HepG2 (cell line): Measurements from ENCODE around the gene RELB. TPM values are rescaled to one million over a fixed set of nuclear protein-coding genes. Genes with fewer than 3 reads are reported as not detected.
A peak's percentile ranks its signal among the peaks of the same experiment; 100 is the strongest.

Source experiments
- DMAP1 ChIP-seq: IDR thresholded peaks from 2 replicates; pipeline ENCODE4 v1.6.1; 2016
- FOXO4 ChIP-seq: sonication (generic); formaldehyde crosslinking; conservative IDR thresholded peaks from 2 replicates; pipeline ENCODE4 v1.8.1; 2023; ENCODE audit warnings: missing genetic modification reagents
- SIX4 ChIP-seq: sonication (generic); formaldehyde crosslinking; IDR thresholded peaks from 2 replicates; pipeline ENCODE4 v1.4.0; 2020; ENCODE audit warnings: missing genetic modification reagents
- TFE3 ChIP-seq: IDR thresholded peaks from 2 replicates; pipeline ENCODE4 v1.6.1; 2016
- U2AF2 ChIP-seq: fragments of 200-400 bp; formaldehyde crosslinking; IDR thresholded peaks from 2 replicates; pipeline ENCODE4 v1.6.1; 2017; ENCODE audit warnings: low read depth, mild to moderate bottlenecking, low read length
- ZNF124 ChIP-seq: sonication (generic); formaldehyde crosslinking; IDR thresholded peaks from 2 replicates; pipeline ENCODE4 v1.4.0; 2020; ENCODE audit warnings: missing genetic modification reagents
- ZNF326 ChIP-seq: sonication (generic); formaldehyde crosslinking; IDR thresholded peaks from 2 replicates; pipeline ENCODE4 v1.4.0; 2020; ENCODE audit warnings: missing genetic modification reagents, borderline replicate concordance
- ZNF414 ChIP-seq: sonication (generic); formaldehyde crosslinking; IDR thresholded peaks from 2 replicates; pipeline ENCODE4 v1.5.0; 2020; ENCODE audit warnings: missing genetic modification reagents
- ZNF460 ChIP-seq: sonication (generic); formaldehyde crosslinking; IDR thresholded peaks from 2 replicates; pipeline ENCODE4 v1.5.1; 2020; ENCODE audit warnings: missing genetic modification reagents, mild to moderate bottlenecking, borderline replicate concordance
- ZNF513 ChIP-seq: sonication (generic); formaldehyde crosslinking; conservative IDR thresholded peaks from 2 replicates; pipeline ENCODE4 v1.5.0; 2020; ENCODE audit warnings: missing genetic modification reagents
- ZNF556 ChIP-seq: sonication (generic); formaldehyde crosslinking; IDR thresholded peaks from 2 replicates; pipeline ENCODE4 v1.4.0; 2020; ENCODE audit warnings: mild to moderate bottlenecking, missing genetic modification reagents, borderline replicate concordance
- ZNF691 ChIP-seq: sonication (generic); formaldehyde crosslinking; IDR thresholded peaks from 2 replicates; pipeline ENCODE4 v1.4.0; 2020; ENCODE audit warnings: missing genetic modification reagents, low read depth, mild to moderate bottlenecking, borderline replicate concordance
- ZNF746 ChIP-seq: sonication (generic); formaldehyde crosslinking; IDR thresholded peaks from 2 replicates; pipeline ENCODE4 v1.8.0; 2022; ENCODE audit warnings: mild to moderate bottlenecking, missing genetic modification reagents
- ZNF75D ChIP-seq: sonication (generic); formaldehyde crosslinking; IDR thresholded peaks from 2 replicates; pipeline ENCODE4 v1.8.1; 2023; ENCODE audit warnings: missing genetic modification reagents, mild to moderate bottlenecking, borderline replicate concordance
- ZNF878 ChIP-seq: sonication (generic); formaldehyde crosslinking; IDR thresholded peaks from 2 replicates; pipeline ENCODE4 v1.8.1; 2023; ENCODE audit warnings: mild to moderate bottlenecking, missing genetic modification reagents, moderate library complexity
- polyA plus RNA-seq, 8 experiments: library from polyadenylated mRNA; depleted of rRNA in 3 of 8; stranded (reverse) in 7 of 8; unstranded in 1 of 8; fragments of >200 nt; fragmentation: Illumina TruSeq in 4 of 8; extraction: Trizol in 4 of 8; gene quantifications; 2 replicates each; pipeline versions ENCODE4 v1.2.1 to v1.2.3, GENCODE V29; 2011 to 2016; ENCODE audit warnings: low read depth in 4 of 8, missing spikeins in 1 of 8, mixed read lengths in 1 of 8; ENCODE audit not compliant: insufficient read depth in 1 of 8
- total RNA-seq, 5 experiments: library from RNA; depleted of rRNA; stranded (reverse); fragments of >200 nt; fragmentation: Illumina TruSeq; extraction: Trizol; gene quantifications; 2 replicates each; pipeline ENCODE4 v1.2.3, GENCODE V29; 2016; ENCODE audit warnings: low read depth in 1 of 5
- TF ChIP-seq, protein P1 (sequence below): sonication (generic); formaldehyde crosslinking; IDR thresholded peaks from 2 replicates; pipeline ENCODE4 v1.4.0; 2020; ENCODE audit warnings: missing genetic modification reagents, borderline replicate concordance
- TF ChIP-seq, protein P2 (sequence below): sonication (generic); formaldehyde crosslinking; IDR thresholded peaks from 2 replicates; pipeline ENCODE4 v1.4.0; 2020; ENCODE audit warnings: missing genetic modification reagents

Gene RELB
- total and polyA plus RNA-seq, 2 of the 13 experiments (the other 11 are each of a cell fraction or from before 2014, with no cell fraction given): 1.9 to 3.5 TPM

DNA sequence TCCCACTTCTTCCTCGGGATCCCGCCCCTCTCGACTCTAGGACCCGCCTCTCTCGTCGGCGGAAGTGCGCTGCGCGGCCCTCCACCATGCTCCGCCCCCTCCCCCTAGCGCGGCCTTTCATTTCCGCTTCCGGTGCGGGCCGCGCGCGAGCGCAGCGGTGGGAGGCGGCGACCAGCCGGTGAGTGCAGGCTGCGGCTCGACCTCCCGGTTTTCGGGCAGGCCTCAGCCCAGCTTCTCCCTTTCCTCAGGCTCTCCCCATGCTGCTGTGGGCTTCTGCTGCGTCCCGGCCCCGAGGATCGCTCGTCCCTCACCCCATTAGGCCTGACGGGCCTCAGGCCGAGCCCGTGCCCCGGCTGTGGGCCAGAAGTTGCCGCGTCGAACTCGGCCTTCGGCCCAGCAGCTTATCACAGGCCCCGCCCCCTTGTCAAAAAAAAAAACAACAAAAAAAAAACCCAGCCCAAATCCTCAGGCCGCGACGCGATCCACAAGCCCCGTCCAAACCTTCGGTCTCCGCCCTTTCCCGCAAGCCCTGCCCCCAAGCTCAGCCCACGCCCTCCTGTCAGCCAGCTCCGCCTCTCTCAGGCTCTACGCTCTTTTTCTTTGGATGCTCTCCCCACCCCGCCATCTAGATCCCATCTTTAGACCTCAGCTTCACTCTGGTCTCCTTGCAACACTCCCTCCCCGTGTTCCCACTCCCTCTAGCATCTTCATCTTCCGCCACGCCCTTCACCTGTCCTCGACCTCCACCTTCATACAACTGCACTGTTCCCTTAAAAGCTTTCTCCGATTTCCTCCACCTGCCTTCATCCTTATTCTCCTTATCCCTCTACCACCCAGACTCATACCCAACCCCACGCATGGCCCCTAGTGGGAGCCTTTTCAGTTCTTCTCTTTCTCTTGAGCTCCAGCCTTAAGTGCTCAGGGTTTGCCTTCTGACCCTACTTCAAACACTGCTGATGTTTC is 37.9 kb downstream of the RELB start, which contains the start of gene CLASRP (continued):
- 0 out of 2 replicates have a peak, but pooled peaks have one; percentile 56 for TF ChIP-seq ZNF513 (CRISPR knock-in tag)
- TF ChIP-seq ZNF75D: no peak
- no peak for TF ChIP-seq FOXO4 (CRISPR knock-in tag)
- TF ChIP-seq TFE3 (CRISPR knock-in tag): no peak; the same call in 1 of the 2 replicates
- TF ChIP-seq, protein P1, sequence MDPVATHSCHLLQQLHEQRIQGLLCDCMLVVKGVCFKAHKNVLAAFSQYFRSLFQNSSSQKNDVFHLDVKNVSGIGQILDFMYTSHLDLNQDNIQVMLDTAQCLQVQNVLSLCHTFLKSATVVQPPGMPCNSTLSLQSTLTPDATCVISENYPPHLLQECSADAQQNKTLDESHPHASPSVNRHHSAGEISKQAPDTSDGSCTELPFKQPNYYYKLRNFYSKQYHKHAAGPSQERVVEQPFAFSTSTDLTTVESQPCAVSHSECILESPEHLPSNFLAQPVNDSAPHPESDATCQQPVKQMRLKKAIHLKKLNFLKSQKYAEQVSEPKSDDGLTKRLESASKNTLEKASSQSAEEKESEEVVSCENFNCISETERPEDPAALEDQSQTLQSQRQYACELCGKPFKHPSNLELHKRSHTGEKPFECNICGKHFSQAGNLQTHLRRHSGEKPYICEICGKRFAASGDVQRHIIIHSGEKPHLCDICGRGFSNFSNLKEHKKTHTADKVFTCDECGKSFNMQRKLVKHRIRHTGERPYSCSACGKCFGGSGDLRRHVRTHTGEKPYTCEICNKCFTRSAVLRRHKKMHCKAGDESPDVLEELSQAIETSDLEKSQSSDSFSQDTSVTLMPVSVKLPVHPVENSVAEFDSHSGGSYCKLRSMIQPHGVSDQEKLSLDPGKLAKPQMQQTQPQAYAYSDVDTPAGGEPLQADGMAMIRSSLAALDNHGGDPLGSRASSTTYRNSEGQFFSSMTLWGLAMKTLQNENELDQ (CRISPR knock-in tag): no peak
- no peak for TF ChIP-seq ZNF124 (CRISPR knock-in tag)
- peak; percentile 77 for TF ChIP-seq DMAP1 (CRISPR knock-in tag)
- no peak for TF ChIP-seq ZNF326 (CRISPR knock-in tag)
- TF ChIP-seq ZNF878 (CRISPR knock-in tag): no peak
- no peak for TF ChIP-seq U2AF2
- 0 out of 2 replicates have a peak, but pooled peaks have one; percentile 19 for TF ChIP-seq SIX4
- TF ChIP-seq ZNF460 (CRISPR knock-in tag): no peak
- TF ChIP-seq ZNF414 (CRISPR knock-in tag): no peak
- no peak for TF ChIP-seq ZNF691
- TF ChIP-seq ZNF556: no peak
- TF ChIP-seq ZNF746 (CRISPR knock-in tag): no peak
- TF ChIP-seq, protein P2, sequence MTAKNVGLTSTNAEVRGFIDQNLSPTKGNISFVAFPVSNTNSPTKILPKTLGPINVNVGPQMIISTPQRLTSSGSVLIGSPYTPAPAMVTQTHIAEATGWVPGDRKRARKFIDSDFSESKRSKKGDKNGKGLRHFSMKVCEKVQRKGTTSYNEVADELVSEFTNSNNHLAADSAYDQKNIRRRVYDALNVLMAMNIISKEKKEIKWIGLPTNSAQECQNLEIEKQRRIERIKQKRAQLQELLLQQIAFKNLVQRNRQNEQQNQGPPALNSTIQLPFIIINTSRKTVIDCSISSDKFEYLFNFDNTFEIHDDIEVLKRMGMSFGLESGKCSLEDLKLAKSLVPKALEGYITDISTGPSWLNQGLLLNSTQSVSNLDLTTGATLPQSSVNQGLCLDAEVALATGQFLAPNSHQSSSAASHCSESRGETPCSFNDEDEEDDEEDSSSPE (CRISPR knock-in tag): peak; percentile 75
